A549 (cell line): ENCODE data around the gene ARHGEF38. TPM values are rescaled to one million over a fixed set of nuclear protein-coding genes. Genes with fewer than 3 reads are reported as not detected.
A peak's percentile ranks its signal among the peaks of the same experiment; 100 is the strongest.

ENCODE experiments used
- ATAC-seq, 2 experiments: fragments of 200-7000 bp in 1 of 2; fragments of >200 bp in 1 of 2; cut with Nextera tagmentation in 1 of 2; cut with Tn5 transposase in 1 of 2; 3 replicates each; pipeline versions ENCODE4 v1.8.0 to v1.9.1; 2018 to 2020; ENCODE audit warnings: mild to moderate bottlenecking in 1 of 2, moderate library complexity in 1 of 2
- CTCF ChIA-PET: fragments of 300-600 bp; sonication (Branson Sonifier 250); formaldehyde crosslinking; extraction: SDS; loops from one replicate; lab custom pipeline; 2021; ENCODE audit warnings: antibody characterized with exemption, inconsistent platforms; lab: Yijun Ruan, JAX
- POLR2A ChIA-PET: fragments of 350-600 bp; formaldehyde crosslinking; extraction: SDS; loops from one replicate; lab custom pipeline; 2021; ENCODE audit warnings: antibody characterized with exemption, inconsistent platforms; lab: Yijun Ruan, JAX
- DNase-seq, 2 experiments: peaks; one replicate each; pipeline versions ENCODE4 v3.0.0 to v3.0.0-alpha.2; 2011 to 2016; ENCODE audit warnings: low read depth in 1 of 2, low spot score in 1 of 2
- FAIRE-seq: peaks from 2 replicates; lab custom pipeline; 2011; peaks lifted over from hg19 to GRCh38; lab: Jason Lieb, UNC
- H3K27ac ChIP-seq, 2 experiments: fragments of >200 bp; sonication (Bioruptor Twin); formaldehyde crosslinking; 3 replicates each; pipeline ENCODE4 v1.5.1; 2016 to 2017
- H3K4me1 ChIP-seq: fragments of >200 bp; sonication (Bioruptor Twin); formaldehyde crosslinking; 3 replicates; pipeline ENCODE4 v1.6.1; 2016
- H3K4me2 ChIP-seq: fragments of >200 bp; sonication (Bioruptor Twin); formaldehyde crosslinking; 3 replicates; pipeline ENCODE4 v1.6.1; 2016
- H3K4me3 ChIP-seq: fragments of >200 bp; sonication (Bioruptor Twin); formaldehyde crosslinking; 3 replicates; pipeline ENCODE4 v1.5.1; 2016
- H3K9me3 ChIP-seq: fragments of >200 bp; sonication (Bioruptor Twin); formaldehyde crosslinking; 3 replicates; pipeline ENCODE4 v1.6.1; 2016
- BHLHE40 ChIP-seq: IDR thresholded peaks from 2 replicates; pipeline ENCODE4 v1.6.1; 2012; ENCODE audit warnings: low read depth, low read length, inconsistent platforms
- CBX2 ChIP-seq: fragments of 200-600 bp; sonication (generic); IDR thresholded peaks from 2 replicates; pipeline ENCODE4 v1.6.1; 2016; ENCODE audit warnings: low read depth, mild to moderate bottlenecking, borderline replicate concordance
- CBX8 ChIP-seq: fragments of 200-600 bp; sonication (generic); IDR thresholded peaks from 2 replicates; pipeline ENCODE4 v1.6.1; 2016
- CHD2 ChIP-seq: fragments of 150-350 bp; IDR thresholded peaks from 2 replicates; pipeline ENCODE4 v1.6.1; 2014; ENCODE audit warnings: low read length; ENCODE audit not compliant: partially characterized antibody
- EHF ChIP-seq: fragments of 250-450 bp; sonication (Bioruptor Pico); IDR thresholded peaks from 2 replicates; pipeline ENCODE4 v1.5.0; 2020; ENCODE audit warnings: mild to moderate bottlenecking
- ELK1 ChIP-seq: fragments of 150-350 bp; IDR thresholded peaks from 2 replicates; pipeline ENCODE4 v1.6.1; 2014; ENCODE audit warnings: low read depth, mild to moderate bottlenecking, low read length
- HEYL ChIP-seq: fragments of 250-450 bp; sonication (Bioruptor Pico); IDR thresholded peaks from 2 replicates; pipeline ENCODE4 v1.8.0; 2021; ENCODE audit warnings: mild to moderate bottlenecking, moderate library complexity
- HMGXB4 ChIP-seq: fragments of 250-450 bp; sonication (Bioruptor Pico); IDR thresholded peaks from 2 replicates; pipeline ENCODE4 v1.5.0; 2021; ENCODE audit warnings: mild to moderate bottlenecking, moderate library complexity, borderline replicate concordance
- HOXA7 ChIP-seq: fragments of 250-450 bp; sonication (Bioruptor Pico); IDR thresholded peaks from 2 replicates; pipeline ENCODE4 v1.5.0; 2020; ENCODE audit warnings: mild to moderate bottlenecking, moderate library complexity
- HOXB13 ChIP-seq: fragments of 250-450 bp; sonication (Bioruptor Pico); IDR thresholded peaks from 2 replicates; pipeline ENCODE4 v1.5.0; 2020; ENCODE audit warnings: low read depth, mild to moderate bottlenecking, moderate library complexity
- HOXB5 ChIP-seq: fragments of 250-450 bp; sonication (Bioruptor Pico); IDR thresholded peaks from 2 replicates; pipeline ENCODE4 v1.5.0; 2020; ENCODE audit warnings: mild to moderate bottlenecking, moderate library complexity
- JUNB ChIP-seq: fragments of >200 bp; sonication (Bioruptor Twin); formaldehyde crosslinking; IDR thresholded peaks from 2 replicates; pipeline ENCODE4 v1.6.1; 2016
- MAZ ChIP-seq: fragments of 150-350 bp; IDR thresholded peaks from 2 replicates; pipeline ENCODE4 v1.6.1; 2014; ENCODE audit warnings: antibody characterized with exemption, low read depth, low read length, borderline replicate concordance
- MYC ChIP-seq: IDR thresholded peaks from 2 replicates; pipeline ENCODE4 v1.6.1; 2012; ENCODE audit warnings: mild to moderate bottlenecking, inconsistent platforms, low read length, improper control_type of control experiment, borderline replicate concordance
- NFE2L2 ChIP-seq: fragments of 150-350 bp; conservative IDR thresholded peaks from 2 replicates; pipeline ENCODE4 v1.6.1; 2014; ENCODE audit warnings: low read length
- NPAS2 ChIP-seq: fragments of 250-450 bp; sonication (Bioruptor Pico); IDR thresholded peaks from 2 replicates; pipeline ENCODE4 v1.8.0; 2022; ENCODE audit warnings: mild to moderate bottlenecking, moderate library complexity, borderline replicate concordance
- PHF8 ChIP-seq: fragments of 200-600 bp; sonication (generic); IDR thresholded peaks from 2 replicates; pipeline ENCODE4 v1.6.1; 2016; ENCODE audit warnings: low read depth, mild to moderate bottlenecking, antibody characterized with exemption, moderate library complexity, borderline replicate concordance
- RAD21 ChIP-seq, 2 experiments: fragments of >200 bp in 1 of 2; sonication (Bioruptor Twin) in 1 of 2; formaldehyde crosslinking in 1 of 2; IDR thresholded peaks in 1 of 2; conservative IDR thresholded peaks in 1 of 2; 2 replicates in 1 of 2; 3 replicates in 1 of 2; pipeline ENCODE4 v1.6.1; 2012 to 2018; ENCODE audit warnings: inconsistent platforms in 1 of 2
- SMC3 ChIP-seq: fragments of >200 bp; sonication (Bioruptor Twin); formaldehyde crosslinking; IDR thresholded peaks from 3 replicates; pipeline ENCODE4 v1.6.1; 2018; ENCODE audit warnings: inconsistent platforms
- TFCP2L1 ChIP-seq: fragments of 250-450 bp; sonication (Bioruptor Pico); IDR thresholded peaks from 2 replicates; pipeline ENCODE4 v1.5.0; 2021; ENCODE audit warnings: mild to moderate bottlenecking
- TP53 ChIP-seq: fragments of 250-450 bp; sonication (Bioruptor Pico); IDR thresholded peaks from 2 replicates; pipeline ENCODE4 v1.5.0; 2021; ENCODE audit warnings: mild to moderate bottlenecking, moderate library complexity
- ZNF302 ChIP-seq: fragments of 250-450 bp; sonication (Bioruptor Pico); IDR thresholded peaks from 2 replicates; pipeline ENCODE4 v1.9.0; 2021; ENCODE audit warnings: inconsistent platforms, mild to moderate bottlenecking, moderate library complexity
- WGBS: methylation state at CpG from one replicate; pipeline ENCODE4 v1.1.6; 2017; ENCODE audit errors: missing lambda C conversion rate; 5-methylcytosine and 5-hydroxymethylcytosine counted together
- polyA plus RNA-seq, 4 experiments: library from polyadenylated mRNA; depleted of rRNA in 3 of 4; stranded (reverse); fragments of >200 nt; fragmentation: RNase III in 1 of 4; extraction: RNeasy Plus Mini Kit Qiagen cat#74134 plus additional on column Dnase treatment in 1 of 4; gene quantifications; 2 replicates in 3 of 4; 3 replicates in 1 of 4; pipeline ENCODE4 v1.2.3, GENCODE V29; 2011 to 2017
- TF ChIP-seq, protein P1 (sequence below): IDR thresholded peaks from 2 replicates; pipeline ENCODE4 v1.6.1; 2012
- TF ChIP-seq, protein P2 (sequence below): fragments of 250-450 bp; sonication (Bioruptor Pico); IDR thresholded peaks from 2 replicates; pipeline ENCODE4 v1.5.0; 2020; ENCODE audit warnings: low read depth, mild to moderate bottlenecking, moderate library complexity

ARHGEF38 gene
- polyA plus RNA-seq, 2 of the 4 experiments (the other 2 are of a cell fraction): 0.05 TPM; not detected in 1

- POLR2A ChIA-PET: no interaction called here
- WGBS: 48% methylated on average over 2 of the region's 2 CpGs
- Histone ChIP-seq H3K4me2 (no peak overlapping the region), H3K4me3 (no peak overlapping the region), H3K4me1 (no peaks in the 10 kb centered on the region), H3K9me3 (no peaks in the 10 kb centered on the region), H3K27ac (no peak overlapping the region)
- TF ChIP-seq SMC3 (no peak), NFE2L2 (peak; percentile 30; the same call in 1 of the 2 replicates)
- CTCF ChIA-PET: no interaction called here
- FAIRE-seq (no peak), ATAC-seq (no peak), DNase-seq (no peak)
Measured at GRCh38 chr4:105503484-105503883, 48.9 kb upstream of the ARHGEF38 start.

DNA sequence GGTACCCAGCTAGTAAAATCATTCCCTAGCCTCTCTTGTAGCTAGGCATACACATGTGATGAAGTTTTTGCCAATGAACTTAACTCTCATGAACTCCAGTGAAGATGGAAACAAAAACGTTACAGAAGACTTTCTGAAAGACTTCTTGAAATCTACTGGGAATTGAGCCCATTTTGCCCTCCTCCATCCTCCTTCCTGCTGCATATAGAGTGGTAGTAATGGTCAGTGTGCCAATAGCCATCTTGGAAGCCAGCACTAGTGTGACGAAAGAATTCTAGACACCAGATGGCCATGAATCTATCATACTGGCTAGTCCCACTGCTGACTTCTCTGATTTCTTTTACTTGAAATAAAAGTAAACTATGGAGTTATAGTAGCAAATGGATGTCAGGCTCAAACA lies 47.7 kb upstream of the ARHGEF38 start:
- ChIA-PET POLR2A (no interaction called here), CTCF (interaction anchor here (1.3 kb wide), 1 partner anchor 31 kb away, joined by 5 read pairs; the partner anchor contains the start of gene PPA2)
- ATAC-seq (no peak), FAIRE-seq (no peak), DNase-seq (no peak)
- no peaks in the 10 kb centered on the region for H3K4me1 ChIP-seq
- H3K27ac ChIP-seq: no peak overlapping the region
- 50% methylated on average over 2 of the region's 2 CpGs for WGBS
- H3K4me3 ChIP-seq: no peak overlapping the region
- H3K4me2 ChIP-seq: no peak overlapping the region
- H3K9me3 ChIP-seq: no peaks in the 10 kb centered on the region
- TF ChIP-seq MAZ: no peak
- TF ChIP-seq, protein P1, sequence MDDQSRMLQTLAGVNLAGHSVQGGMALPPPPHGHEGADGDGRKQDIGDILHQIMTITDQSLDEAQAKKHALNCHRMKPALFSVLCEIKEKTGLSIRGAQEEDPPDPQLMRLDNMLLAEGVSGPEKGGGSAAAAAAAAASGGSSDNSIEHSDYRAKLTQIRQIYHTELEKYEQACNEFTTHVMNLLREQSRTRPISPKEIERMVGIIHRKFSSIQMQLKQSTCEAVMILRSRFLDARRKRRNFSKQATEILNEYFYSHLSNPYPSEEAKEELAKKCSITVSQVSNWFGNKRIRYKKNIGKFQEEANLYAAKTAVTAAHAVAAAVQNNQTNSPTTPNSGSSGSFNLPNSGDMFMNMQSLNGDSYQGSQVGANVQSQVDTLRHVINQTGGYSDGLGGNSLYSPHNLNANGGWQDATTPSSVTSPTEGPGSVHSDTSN: no peak

DNA sequence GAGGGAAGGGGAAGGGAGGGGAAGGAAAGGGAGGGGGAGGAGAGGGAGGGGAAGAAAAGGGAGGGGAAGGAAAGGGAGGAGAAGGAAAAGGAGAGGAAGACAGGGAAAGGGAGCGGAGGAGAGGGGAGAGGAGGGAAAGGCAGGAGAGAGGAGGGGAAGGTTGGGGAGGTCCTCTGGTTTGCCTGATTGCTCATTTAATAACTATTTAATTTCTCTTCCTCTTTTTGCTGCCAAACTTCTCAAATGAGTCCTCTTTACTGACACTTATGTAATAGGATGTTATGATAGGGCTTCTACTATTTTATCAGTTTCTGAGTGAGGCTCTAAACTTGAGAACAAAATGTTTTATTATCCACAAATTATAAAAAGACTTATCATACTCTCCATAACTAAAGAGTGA lies 43.1 kb upstream of the ARHGEF38 start:
- Histone ChIP-seq H3K4me3 (no peak overlapping the region), H3K4me1 (no peaks in the 10 kb centered on the region), H3K27ac (no peak overlapping the region), H3K9me3 (no peaks in the 10 kb centered on the region), H3K4me2 (no peak overlapping the region)
- no peak for ATAC-seq
- no peak for TF ChIP-seq BHLHE40
- TF ChIP-seq, protein P1: no peak
- no peak for TF ChIP-seq HOXB13 (CRISPR knock-in tag)
- no peak for TF ChIP-seq HEYL (CRISPR knock-in tag)
- no peak for TF ChIP-seq CBX8
- no peak for TF ChIP-seq ZNF302 (CRISPR knock-in tag)
- no peak for TF ChIP-seq NPAS2 (CRISPR knock-in tag)
- TF ChIP-seq EHF: no peak
- TF ChIP-seq HOXA7: no peak
- no peak for TF ChIP-seq HOXB5 (CRISPR knock-in tag)
- TF ChIP-seq CBX2: no peak
- TF ChIP-seq RAD21 (conservative IDR thresholded peaks at IDR 0.05 in 1 of 2, IDR thresholded peaks at IDR 0.05 in 1 of 2): no peak
- TF ChIP-seq, protein P2, sequence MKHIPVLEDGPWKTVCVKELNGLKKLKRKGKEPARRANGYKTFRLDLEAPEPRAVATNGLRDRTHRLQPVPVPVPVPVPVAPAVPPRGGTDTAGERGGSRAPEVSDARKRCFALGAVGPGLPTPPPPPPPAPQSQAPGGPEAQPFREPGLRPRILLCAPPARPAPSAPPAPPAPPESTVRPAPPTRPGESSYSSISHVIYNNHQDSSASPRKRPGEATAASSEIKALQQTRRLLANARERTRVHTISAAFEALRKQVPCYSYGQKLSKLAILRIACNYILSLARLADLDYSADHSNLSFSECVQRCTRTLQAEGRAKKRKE (CRISPR knock-in tag): no peak
- no peak for TF ChIP-seq PHF8
- 78% methylated on average over 1 of the region's 1 CpG for WGBS
- no peak for DNase-seq
- ChIA-PET CTCF (no interaction called here), POLR2A (no interaction called here)
- no peak for FAIRE-seq

GRCh38 chr4:105509714-105510113 lies 42.7 kb upstream of the ARHGEF38 start:
- H3K4me1 ChIP-seq: no peaks in the 10 kb centered on the region
- 18% methylated on average over 1 of the region's 1 CpG for WGBS
- ChIA-PET CTCF (no interaction called here), POLR2A (no interaction called here)
- H3K4me3 ChIP-seq: no peak overlapping the region
- ATAC-seq: no peak
- H3K27ac ChIP-seq: no peak overlapping the region
- no peaks in the 10 kb centered on the region for H3K9me3 ChIP-seq
- no peak for FAIRE-seq
- H3K4me2 ChIP-seq: no peak overlapping the region
- no peak for DNase-seq
- no peak for TF ChIP-seq TFCP2L1 (CRISPR knock-in tag)
- TF ChIP-seq, protein P2 (CRISPR knock-in tag): no peak
- TF ChIP-seq TP53 (CRISPR knock-in tag): no peak
- no peak for TF ChIP-seq ELK1
- TF ChIP-seq RAD21 (conservative IDR thresholded peaks at IDR 0.05 in 1 of 2, IDR thresholded peaks at IDR 0.05 in 1 of 2): no peak
- TF ChIP-seq CBX8: no peak
- TF ChIP-seq JUNB: no peak
- TF ChIP-seq HEYL (CRISPR knock-in tag): no peak
- TF ChIP-seq NPAS2 (CRISPR knock-in tag): no peak
- TF ChIP-seq HMGXB4 (CRISPR knock-in tag): no peak
- no peak for TF ChIP-seq MYC
- no peak for TF ChIP-seq CHD2
